Vagina (tissue), 2 donors: ENCODE data around the gene EBF3. TPM values are rescaled to one million over a fixed set of nuclear protein-coding genes. Genes with fewer than 3 reads are reported as not detected.
A peak's percentile ranks its signal among the peaks of the same experiment; 100 is the strongest.

Experiments
- DNase-seq, 2 donors: peaks; one replicate each; pipeline ENCODE4 v3.0.0-alpha.2; 2017; ENCODE audit errors: extremely low spot score in 2 of 2
- H3K27ac ChIP-seq: fragments of 200-600 bp; sonication (generic); one replicate; pipeline ENCODE4 v1.5.1; 2019
- H3K27me3 ChIP-seq: fragments of 200-600 bp; sonication (generic); one replicate; pipeline ENCODE4 v1.5.1; 2019
- H3K36me3 ChIP-seq, 2 donors: fragments of 200-600 bp; sonication (generic); one replicate each; pipeline ENCODE4 v1.5.1; 2017 to 2019
- H3K4me1 ChIP-seq: fragments of 200-600 bp; sonication (generic); one replicate; pipeline ENCODE4 v1.5.1; 2019
- H3K4me3 ChIP-seq, 2 donors: fragments of 200-600 bp; sonication (generic); 1 replicate in 1 of 2; 2 replicates in 1 of 2; pipeline ENCODE4 v1.5.1; 2016 to 2019
- H3K9me3 ChIP-seq: fragments of 200-600 bp; sonication (generic); one replicate; pipeline ENCODE4 v1.5.1; 2019
- CTCF ChIP-seq, 3 experiments: fragments of 450-650 bp in 2 of 3; fragments of 200-600 bp in 1 of 3; sonication (generic) in 1 of 3; IDR thresholded peaks; one replicate each; pipeline ENCODE4 v1.5.1; 2017 to 2019; ENCODE audit warnings: antibody characterized with exemption in 3 of 3, mild to moderate bottlenecking in 2 of 3, moderate library complexity in 2 of 3
- POLR2A ChIP-seq, 2 donors: fragments of 450-650 bp; IDR thresholded peaks; one replicate each; pipeline ENCODE4 v1.6.1; 2017; ENCODE audit warnings: antibody characterized with exemption in 2 of 2, mild to moderate bottlenecking in 2 of 2, moderate library complexity in 2 of 2
- POLR2AphosphoS5 ChIP-seq, 2 donors: sonication (generic); formaldehyde crosslinking; IDR thresholded peaks; one replicate each; pipeline ENCODE4 v1.9.0; 2017; ENCODE audit warnings: antibody characterized with exemption in 2 of 2, mild to moderate bottlenecking in 2 of 2, low read depth in 1 of 2; ENCODE audit not compliant: insufficient read depth in 1 of 2
- intact Hi-C: fragments of 100-400 bp; cut with DNase I; formaldehyde crosslinking; loops from one replicate; pipeline ENCODE4 v1.15.1; 2023
- total RNA-seq: library from RNA; depleted of rRNA; stranded (reverse); fragments of >200 nt; gene quantifications from one replicate; pipeline ENCODE4 v1.2.3, GENCODE V29; 2016

EBF3 gene
- total RNA-seq, 1 donor from 2014 or later, result 10.6 TPM

DNA sequence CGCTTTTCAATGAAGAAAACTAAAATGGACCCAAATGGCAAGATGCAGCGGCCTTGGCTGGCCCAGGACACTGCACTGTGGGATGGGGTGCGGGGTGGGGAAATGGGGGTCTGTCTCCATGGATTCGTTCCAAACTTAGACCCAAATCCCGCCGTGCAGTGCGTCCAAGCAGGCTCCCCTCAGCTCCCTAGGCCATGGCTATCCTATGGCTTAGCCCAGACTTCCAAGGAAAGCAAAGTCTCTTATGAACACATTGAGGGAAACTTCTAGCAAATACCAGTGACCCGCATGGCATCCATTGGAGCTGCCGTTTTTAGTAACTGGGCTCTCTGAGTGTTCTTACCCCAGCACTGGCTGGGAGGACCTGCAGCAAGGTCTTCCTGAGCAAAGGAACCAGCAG, 122.5 kb downstream of the EBF3 start:
- Histone ChIP-seq H3K4me3 (no peak overlapping the region), H3K9me3 (no peaks in the 10 kb centered on the region), H3K36me3 (no peaks in the 10 kb centered on the region), H3K4me1 (no peaks in the 10 kb centered on the region), H3K27me3 (no peaks in the 10 kb centered on the region), H3K27ac (no peak overlapping the region)
- intact Hi-C loops, result no loop called here
- TF ChIP-seq CTCF (IDR thresholded peaks at IDR 0.05) (no peak), POLR2A (IDR thresholded peaks at IDR 0.05) (no peak), POLR2AphosphoS5 (IDR thresholded peaks at IDR 0.05; ENCODE audit: insufficient read depth in 1 of 2, low read depth in 1 of 2) (no peak)
- peak in 1 of 2 donors; percentile 20 for DNase-seq

- Histone ChIP-seq H3K27me3 (no peaks in the 10 kb centered on the region), H3K9me3 (no peaks in the 10 kb centered on the region), H3K4me1 (no peaks in the 10 kb centered on the region), H3K4me3 (no peak overlapping the region), H3K27ac (no peak overlapping the region), H3K36me3 (no peaks in the 10 kb centered on the region)
- peak in 1 of 2 donors; percentile 70 for DNase-seq
- TF ChIP-seq POLR2A (IDR thresholded peaks at IDR 0.05), result no peak
- no peak for TF ChIP-seq CTCF (IDR thresholded peaks at IDR 0.05)
- TF ChIP-seq POLR2AphosphoS5 (IDR thresholded peaks at IDR 0.05; ENCODE audit: insufficient read depth in 1 of 2, low read depth in 1 of 2), result no peak
- intact Hi-C loops, result no loop called here
These were observed 123.0 kb downstream of the EBF3 start for GRCh38 chr10:129841071-129841470.

- TF ChIP-seq POLR2AphosphoS5 (IDR thresholded peaks at IDR 0.05; ENCODE audit: insufficient read depth in 1 of 2, low read depth in 1 of 2), result no peak
- no peak for TF ChIP-seq CTCF (IDR thresholded peaks at IDR 0.05)
- no peak for TF ChIP-seq POLR2A (IDR thresholded peaks at IDR 0.05)
- Histone ChIP-seq H3K27ac (no peak overlapping the region), H3K36me3 (no peaks in the 10 kb centered on the region), H3K4me1 (no peaks in the 10 kb centered on the region), H3K27me3 (no peaks in the 10 kb centered on the region), H3K4me3 (no peak overlapping the region), H3K9me3 (no peaks in the 10 kb centered on the region)
- intact Hi-C loops, result no loop called here
- peak in 1 of 2 donors; percentile 18 for DNase-seq
These were observed 123.9 kb downstream of the EBF3 start for GRCh38 chr10:129840196-129840590.

GRCh38 chr10:129839285-129840195, 124.5 kb downstream of the EBF3 start:
- DNase-seq, result peak in 1 of 2 donors; percentile 80
- H3K27ac ChIP-seq, result no peak overlapping the region
- H3K4me1 ChIP-seq, result no peaks in the 10 kb centered on the region
- no peak overlapping the region for H3K4me3 ChIP-seq
- no peaks in the 10 kb centered on the region for H3K27me3 ChIP-seq
- no peaks in the 10 kb centered on the region for H3K36me3 ChIP-seq
- no peak for TF ChIP-seq POLR2A (IDR thresholded peaks at IDR 0.05)
- TF ChIP-seq CTCF (IDR thresholded peaks at IDR 0.05), result no peak
- no peak for TF ChIP-seq POLR2AphosphoS5 (IDR thresholded peaks at IDR 0.05; ENCODE audit: insufficient read depth in 1 of 2, low read depth in 1 of 2)
- H3K9me3 ChIP-seq, result no peaks in the 10 kb centered on the region
- intact Hi-C loops, result no loop called here

DNA sequence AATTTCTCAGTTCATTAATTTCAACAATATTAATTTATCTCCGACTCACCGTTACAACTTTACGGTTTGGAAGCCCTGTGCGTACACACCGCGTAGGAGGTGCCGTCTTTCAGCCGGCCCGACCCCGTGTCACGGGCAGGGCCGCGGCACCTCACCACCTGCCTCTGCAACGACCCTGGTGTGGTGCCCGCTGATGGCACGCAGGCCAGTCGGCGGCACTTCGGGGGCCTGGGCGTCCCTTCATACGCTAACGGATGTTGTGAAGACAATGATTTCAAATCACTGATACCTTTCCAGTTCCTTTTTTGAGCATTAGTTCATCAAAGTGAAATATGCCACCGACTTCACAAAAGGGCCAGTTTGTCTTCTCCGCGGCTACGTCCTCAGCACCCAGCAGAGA, 125.3 kb downstream of the EBF3 start:
- Histone ChIP-seq H3K4me3 (no peak overlapping the region), H3K27ac (no peak overlapping the region), H3K36me3 (no peaks in the 10 kb centered on the region), H3K9me3 (no peaks in the 10 kb centered on the region), H3K27me3 (no peaks in the 10 kb centered on the region), H3K4me1 (no peaks in the 10 kb centered on the region)
- DNase-seq, result peak in 1 of 2 donors; percentile 27
- TF ChIP-seq POLR2AphosphoS5 (IDR thresholded peaks at IDR 0.05; ENCODE audit: insufficient read depth in 1 of 2, low read depth in 1 of 2) (no peak), POLR2A (IDR thresholded peaks at IDR 0.05) (no peak), CTCF (IDR thresholded peaks at IDR 0.05) (no peak)
- intact Hi-C loops, result no loop called here
